Activated naive CD4-positive, alpha-beta T cell treated with anti-CD3 and anti-CD28 coated beads for 36 hours (primary cell): Measurements from ENCODE around the gene VSTM2B. TPM values are rescaled to one million over a fixed set of nuclear protein-coding genes. Genes with fewer than 3 reads are reported as not detected.

ENCODE experiments used
- CTCF ChIA-PET: fragments of 350-600 bp; sonication (Branson Sonifier 250); formaldehyde crosslinking; loops from one replicate; lab custom pipeline; 2021; ENCODE audit warnings: antibody characterized with exemption; lab: Charles Lee
- DNase-seq: peaks from one replicate; pipeline ENCODE4 v3.0.0-alpha.2; 2020
- H3K27ac Mint-ChIP-seq: one replicate; pipeline ENCODE4 v1.8.0; 2021; ENCODE audit warnings: mild to moderate bottlenecking, mixed read lengths
- H3K27me3 Mint-ChIP-seq: one replicate; pipeline ENCODE4 v1.8.0; 2021; ENCODE audit warnings: low read depth, mixed read lengths
- H3K36me3 Mint-ChIP-seq: one replicate; pipeline ENCODE4 v1.8.0; 2021; ENCODE audit warnings: low read depth, mixed read lengths
- H3K4me1 Mint-ChIP-seq: one replicate; pipeline ENCODE4 v1.8.0; 2021; ENCODE audit warnings: low read depth, mixed read lengths
- H3K4me3 Mint-ChIP-seq: one replicate; pipeline ENCODE4 v1.8.0; 2021; ENCODE audit warnings: mild to moderate bottlenecking, moderate library complexity, mixed read lengths
- H3K9me3 Mint-ChIP-seq: one replicate; pipeline ENCODE4 v1.8.0; 2021; ENCODE audit warnings: mixed read lengths
- intact Hi-C: fragments of 100-400 bp; cut with micrococcal nuclease; formaldehyde crosslinking; loops from one replicate; pipeline ENCODE4 v1.15.1; 2023
- total RNA-seq, 2 experiments: library from RNA; stranded (reverse); gene quantifications; one replicate each; pipeline ENCODE4 v1.2.3, GENCODE V29; 2021

VSTM2B gene
- total RNA-seq, 2 experiments from 2014 or later: not detected

- Mint-ChIP-seq H3K27me3 (peaks cover 56% of the 10 kb centered on the region), H3K27ac (no peak overlapping the region)
- CTCF ChIA-PET: interaction anchor here (0.9 to 2.6 kb wide), 4 partner anchors 7 to 146 kb away, joined by 3 to 10 read pairs (median 3); no protein-coding TSS in a partner anchor
These were observed 4.1 kb downstream of the VSTM2B start for GRCh38 chr19:29529646-29530539.

GRCh38 chr19:29530540-29531457 lies 5.0 kb downstream of the VSTM2B start:
- Mint-ChIP-seq H3K4me3 (no peak overlapping the region), H3K36me3 (peaks cover 2% of the 10 kb centered on the region), H3K27me3 (peaks cover 52% of the 10 kb centered on the region), H3K27ac (no peak overlapping the region), H3K9me3 (no peaks in the 10 kb centered on the region), H3K4me1 (peaks cover 25% of the 10 kb centered on the region)
- CTCF ChIA-PET: interaction anchor here (0.6 to 1.2 kb wide), 2 partner anchors 13 to 38 kb away, joined by 3 read pairs; no protein-coding TSS in a partner anchor
- no peak for DNase-seq
- intact Hi-C loops: no loop called here

More at GRCh38 chr19:29529646-29530539, 4.1 kb downstream of the VSTM2B start:
- no peaks in the 10 kb centered on the region for H3K9me3 Mint-ChIP-seq
- H3K4me3 Mint-ChIP-seq: no peak overlapping the region
- no peak for DNase-seq
- intact Hi-C loops: loop anchor here (2.0 to 10.0 kb wide), 7 partner anchors 65 to 1822 kb away; partner anchors contain the start of gene UQCRFS1
- peaks cover 29% of the 10 kb centered on the region for H3K4me1 Mint-ChIP-seq
- H3K36me3 Mint-ChIP-seq: peaks cover 2% of the 10 kb centered on the region

- peaks cover 23% of the 10 kb centered on the region for H3K4me1 Mint-ChIP-seq
- no peak overlapping the region for H3K4me3 Mint-ChIP-seq
- H3K9me3 Mint-ChIP-seq: no peaks in the 10 kb centered on the region
- CTCF ChIA-PET: interaction anchor here (0.6 kb wide), 1 partner anchor 37 kb away, joined by 3 read pairs; no protein-coding TSS in a partner anchor
- H3K27me3 Mint-ChIP-seq: peaks cover 50% of the 10 kb centered on the region
- intact Hi-C loops: no loop called here
- H3K36me3 Mint-ChIP-seq: peaks cover 2% of the 10 kb centered on the region
- no peak overlapping the region for H3K27ac Mint-ChIP-seq
- DNase-seq: no peak
These were observed 5.7 kb downstream of the VSTM2B start for GRCh38 chr19:29531458-29532025.

GRCh38 chr19:29532097-29532496 lies 6.3 kb downstream of the VSTM2B start:
- CTCF ChIA-PET: no interaction called here
- DNase-seq: no peak
- peaks cover 2% of the 10 kb centered on the region for H3K36me3 Mint-ChIP-seq
- H3K4me1 Mint-ChIP-seq: peaks cover 23% of the 10 kb centered on the region
- H3K27me3 Mint-ChIP-seq: peaks cover 48% of the 10 kb centered on the region
- no peak overlapping the region for H3K27ac Mint-ChIP-seq
- intact Hi-C loops: no loop called here
- H3K4me3 Mint-ChIP-seq: no peak overlapping the region
- no peaks in the 10 kb centered on the region for H3K9me3 Mint-ChIP-seq

GRCh38 chr19:29532956-29533355 lies 7.2 kb downstream of the VSTM2B start:
- no peak overlapping the region for H3K4me3 Mint-ChIP-seq
- H3K9me3 Mint-ChIP-seq: no peaks in the 10 kb centered on the region
- peaks cover 2% of the 10 kb centered on the region for H3K36me3 Mint-ChIP-seq
- DNase-seq: no peak
- CTCF ChIA-PET: no interaction called here
- intact Hi-C loops: no loop called here
- no peak overlapping the region for H3K27ac Mint-ChIP-seq
- H3K4me1 Mint-ChIP-seq: peaks cover 16% of the 10 kb centered on the region
- peaks cover 41% of the 10 kb centered on the region for H3K27me3 Mint-ChIP-seq

- peaks cover 11% of the 10 kb centered on the region for H3K4me1 Mint-ChIP-seq
- peaks cover 2% of the 10 kb centered on the region for H3K36me3 Mint-ChIP-seq
- DNase-seq: no peak
- peaks cover 2% of the 10 kb centered on the region for H3K9me3 Mint-ChIP-seq
- H3K27ac Mint-ChIP-seq: no peak overlapping the region
- intact Hi-C loops: no loop called here
- peaks cover 35% of the 10 kb centered on the region for H3K27me3 Mint-ChIP-seq
- H3K4me3 Mint-ChIP-seq: no peak overlapping the region
- CTCF ChIA-PET: no interaction called here
These were observed 8.1 kb downstream of the VSTM2B start for GRCh38 chr19:29533578-29534544.

- H3K4me1 Mint-ChIP-seq: peaks cover 2% of the 10 kb centered on the region
- H3K9me3 Mint-ChIP-seq: peaks cover 2% of the 10 kb centered on the region
- CTCF ChIA-PET: interaction anchor here (2.8 kb wide), 1 partner anchor 7 kb away, joined by 10 read pairs; no protein-coding TSS in a partner anchor
- H3K36me3 Mint-ChIP-seq: no peaks in the 10 kb centered on the region
- H3K4me3 Mint-ChIP-seq: no peak overlapping the region
- no peak for DNase-seq
- peaks cover 30% of the 10 kb centered on the region for H3K27me3 Mint-ChIP-seq
- H3K27ac Mint-ChIP-seq: no peak overlapping the region
- intact Hi-C loops: no loop called here
These were observed 9.5 kb downstream of the VSTM2B start for GRCh38 chr19:29535214-29535831.

GRCh38 chr19:29535984-29536508 lies 10.3 kb downstream of the VSTM2B start:
- CTCF ChIA-PET: interaction anchor here (1.6 to 2.8 kb wide), 2 partner anchors 8 to 61 kb away, joined by 7 to 10 read pairs; no protein-coding TSS in a partner anchor
- DNase-seq: no peak
- Mint-ChIP-seq H3K27me3 (peaks cover 25% of the 10 kb centered on the region), H3K36me3 (no peaks in the 10 kb centered on the region), H3K9me3 (peaks cover 2% of the 10 kb centered on the region), H3K4me3 (no peak overlapping the region), H3K4me1 (no peaks in the 10 kb centered on the region), H3K27ac (no peak overlapping the region)
- intact Hi-C loops: no loop called here

GRCh38 chr19:29537181-29537580 lies 11.4 kb downstream of the VSTM2B start:
- Mint-ChIP-seq H3K4me1 (no peaks in the 10 kb centered on the region), H3K9me3 (peaks cover 2% of the 10 kb centered on the region), H3K27me3 (peaks cover 16% of the 10 kb centered on the region), H3K36me3 (no peaks in the 10 kb centered on the region), H3K4me3 (no peak overlapping the region), H3K27ac (no peak overlapping the region)
- intact Hi-C loops: no loop called here
- DNase-seq: no peak
- CTCF ChIA-PET: interaction anchor here (1.6 to 2.8 kb wide), 2 partner anchors 9 to 60 kb away, joined by 7 to 10 read pairs; no protein-coding TSS in a partner anchor

GRCh38 chr19:29537601-29538000 lies 11.8 kb downstream of the VSTM2B start:
- intact Hi-C loops: no loop called here
- Mint-ChIP-seq H3K9me3 (peaks cover 2% of the 10 kb centered on the region), H3K4me1 (no peaks in the 10 kb centered on the region), H3K36me3 (no peaks in the 10 kb centered on the region), H3K27me3 (peaks cover 12% of the 10 kb centered on the region), H3K4me3 (no peak overlapping the region), H3K27ac (no peak overlapping the region)
- CTCF ChIA-PET: interaction anchor here (2.8 kb wide), 1 partner anchor 9 kb away, joined by 10 read pairs; no protein-coding TSS in a partner anchor
- DNase-seq: no peak
